ENCODE results near the gene RAD51AP1. TPM values are rescaled to one million over a fixed set of nuclear protein-coding genes. Genes with fewer than 3 reads are reported as not detected.
A peak's percentile ranks its signal among the peaks of the same experiment; 100 is the strongest.
"Not testable (repeated sequence)": the region's sequence is repeated elsewhere in the genome, so short reads cannot be mapped to it uniquely, and the experiment has no call there.

The RAD51AP1 gene
- 13.3 and 22.8 TPM in 2 replicates for total RNA-seq

DNA sequence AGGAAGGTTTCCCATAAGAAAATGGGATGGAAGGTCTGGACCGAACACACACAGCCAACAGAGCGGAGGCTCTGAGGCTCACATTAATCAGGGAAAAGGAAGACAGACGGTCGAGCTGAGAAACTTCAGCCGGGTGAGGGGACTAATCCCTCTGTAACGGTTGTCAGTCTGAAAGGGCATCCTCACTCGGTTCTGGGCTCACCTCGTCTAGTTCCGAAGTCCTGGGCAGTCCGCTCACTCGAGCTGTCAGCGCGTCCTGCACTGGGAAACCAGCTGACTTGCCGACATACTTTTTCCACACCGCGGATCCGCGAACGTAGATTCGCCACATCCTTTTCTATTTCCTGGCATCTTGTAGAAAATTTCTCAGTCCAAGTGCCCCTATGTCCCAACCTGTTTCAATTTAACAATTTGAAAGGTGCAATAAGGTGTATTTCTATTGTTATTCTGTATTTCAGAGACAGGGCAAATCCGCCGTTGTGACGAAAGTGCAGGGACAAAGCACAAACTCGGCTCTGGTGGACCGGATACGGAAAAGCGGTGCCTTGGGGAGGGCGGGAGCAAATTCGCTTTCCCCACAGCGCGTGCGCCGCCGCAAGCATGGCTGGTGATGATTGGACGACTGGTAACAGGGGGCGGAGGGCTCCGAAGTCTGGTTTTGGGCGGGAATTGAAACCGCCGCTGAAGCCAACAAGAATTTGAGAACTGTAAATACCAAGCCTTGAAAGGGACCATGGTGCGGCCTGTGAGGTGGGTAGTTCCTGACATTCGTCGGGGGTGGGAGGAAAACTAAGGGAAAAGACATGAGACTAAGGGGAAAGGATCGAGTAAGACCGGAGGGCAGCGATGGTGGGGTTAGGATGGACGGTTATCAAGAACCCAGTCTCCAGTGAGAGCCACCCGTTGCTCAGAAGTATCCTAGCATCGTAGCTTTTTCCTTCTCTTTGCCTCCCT lies at the start of gene RAD51AP1:
TSS of gene RAD51AP1 (plus strand) at position 684 of the 954 bp plus-strand sequence. CDS start at position 734, 50 bp downstream.
- DNase-seq (ENCODE audit: low read depth, low spot score): peak; percentile 93

- DNase-seq (ENCODE audit: low read depth, low spot score): no peak
Observed at GRCh38 chr12:4489556-4489955, 49.1 kb upstream of the RAD51AP1 start.

DNA sequence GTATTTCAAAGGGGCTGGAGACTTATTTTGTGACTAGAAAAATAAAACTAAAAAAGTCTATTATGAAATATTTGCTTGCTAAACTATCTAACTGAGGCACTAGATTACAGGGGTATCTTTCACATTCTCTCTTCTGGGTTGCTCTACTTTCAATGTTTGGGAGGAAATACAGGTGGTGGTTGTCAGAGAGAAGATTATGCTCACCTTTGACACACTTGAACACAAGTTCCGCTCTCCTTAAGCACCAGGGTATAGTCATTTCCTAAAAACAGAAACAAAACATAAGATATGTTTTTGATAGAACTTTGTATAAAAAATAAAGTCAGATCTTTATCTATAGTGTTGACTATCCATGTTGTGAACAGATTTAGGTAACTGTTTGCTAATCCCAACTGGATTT lies 47.7 kb upstream of the RAD51AP1 start:
- no peak for DNase-seq (ENCODE audit: low read depth, low spot score)

- DNase-seq (ENCODE audit: low read depth, low spot score): no peak
Observed at GRCh38 chr12:4496145-4496838, 42.4 kb upstream of the RAD51AP1 start.

- no peak for DNase-seq (ENCODE audit: low read depth, low spot score)
Observed at GRCh38 chr12:4499186-4499585, 39.5 kb upstream of the RAD51AP1 start.

- DNase-seq (ENCODE audit: low read depth, low spot score): no peak
Observed at GRCh38 chr12:4505376-4505986, 33.2 kb upstream of the RAD51AP1 start.

DNA sequence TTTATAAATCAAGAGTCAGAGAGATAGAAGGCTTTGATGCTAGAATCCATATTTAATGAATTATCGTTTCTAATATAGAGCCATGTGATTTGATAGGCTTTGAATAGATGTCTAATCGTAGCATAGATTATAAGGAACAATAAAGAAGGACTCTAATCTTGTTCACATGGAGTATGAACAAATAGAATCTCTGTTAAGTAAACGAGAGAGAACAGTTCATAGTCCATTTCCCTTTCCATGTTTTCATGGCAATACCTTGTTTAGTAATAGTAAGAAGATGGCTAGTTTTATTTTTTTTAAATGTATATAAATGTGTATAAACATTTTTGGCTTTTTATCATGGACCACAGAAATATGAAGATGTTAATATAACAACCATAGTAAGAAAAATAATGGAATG lies 32.3 kb upstream of the RAD51AP1 start:
- no peak for DNase-seq (ENCODE audit: low read depth, low spot score)

- DNase-seq (ENCODE audit: low read depth, low spot score): no peak
Observed at GRCh38 chr12:4506870-4507269, 31.8 kb upstream of the RAD51AP1 start.

DNA sequence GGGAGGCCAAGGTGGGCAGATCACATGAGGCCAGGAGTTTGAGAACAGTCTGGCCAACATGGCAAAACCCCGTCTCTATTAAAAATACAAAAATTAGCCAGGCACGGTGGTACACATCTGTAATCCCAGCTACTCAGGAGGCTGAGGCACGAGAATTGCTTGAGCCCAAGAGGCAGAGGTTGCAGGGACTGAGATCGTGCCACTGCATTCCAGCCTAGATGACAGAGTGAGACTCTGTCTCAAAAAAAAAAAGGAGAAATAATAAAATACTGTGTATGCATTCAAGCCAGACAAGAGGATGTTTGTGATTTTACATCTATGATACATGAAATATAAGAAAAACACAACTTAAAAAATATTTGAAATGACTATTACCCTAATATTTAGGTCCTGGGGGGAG lies 30.2 kb upstream of the RAD51AP1 start:
- DNase-seq (ENCODE audit: low read depth, low spot score): not testable (repeated sequence)

DNA sequence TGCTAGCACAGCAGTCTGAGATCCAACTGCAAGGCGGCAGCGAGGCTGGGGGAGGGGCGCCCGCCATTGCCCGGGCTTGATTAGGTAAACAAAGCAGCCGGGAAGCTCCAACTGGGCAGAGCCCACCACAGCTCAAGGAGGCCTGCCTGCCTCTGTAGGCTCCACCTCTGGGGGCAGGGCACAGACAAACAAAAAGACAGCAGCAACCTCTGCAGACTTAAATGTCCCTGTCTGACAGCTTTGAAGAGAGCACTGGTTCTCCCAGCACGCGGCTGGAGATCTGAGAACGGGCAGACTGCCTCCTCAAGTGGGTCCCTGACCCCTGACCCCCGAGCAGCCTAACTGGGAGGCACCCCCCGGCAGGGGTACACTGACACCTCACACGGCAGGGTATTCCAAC lies 29.4 kb upstream of the RAD51AP1 start:
- DNase-seq (ENCODE audit: low read depth, low spot score): not testable (repeated sequence)

GRCh38 chr12:4518106-4518728 lies 20.5 kb upstream of the RAD51AP1 start:
- DNase-seq (ENCODE audit: low read depth, low spot score): no peak

DNA sequence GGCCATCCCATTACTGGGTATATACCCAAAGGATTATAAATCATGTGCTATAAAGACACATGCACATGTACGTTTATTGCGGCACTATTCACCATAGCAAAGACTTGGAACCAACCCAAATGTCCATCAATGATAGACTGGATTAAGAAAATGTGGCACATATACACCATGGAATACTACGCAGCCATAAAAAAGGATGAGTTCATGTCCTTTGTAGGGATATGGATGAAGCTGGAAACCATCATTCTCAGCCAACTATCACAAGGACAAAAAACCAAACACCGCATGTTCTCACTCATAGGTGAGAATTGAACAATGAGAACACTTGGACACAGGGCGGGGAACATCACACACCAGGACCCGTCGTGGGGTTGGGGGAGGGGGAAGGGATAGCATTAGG lies 15.2 kb upstream of the RAD51AP1 start:
- DNase-seq (ENCODE audit: low read depth, low spot score): not testable (repeated sequence)

DNA sequence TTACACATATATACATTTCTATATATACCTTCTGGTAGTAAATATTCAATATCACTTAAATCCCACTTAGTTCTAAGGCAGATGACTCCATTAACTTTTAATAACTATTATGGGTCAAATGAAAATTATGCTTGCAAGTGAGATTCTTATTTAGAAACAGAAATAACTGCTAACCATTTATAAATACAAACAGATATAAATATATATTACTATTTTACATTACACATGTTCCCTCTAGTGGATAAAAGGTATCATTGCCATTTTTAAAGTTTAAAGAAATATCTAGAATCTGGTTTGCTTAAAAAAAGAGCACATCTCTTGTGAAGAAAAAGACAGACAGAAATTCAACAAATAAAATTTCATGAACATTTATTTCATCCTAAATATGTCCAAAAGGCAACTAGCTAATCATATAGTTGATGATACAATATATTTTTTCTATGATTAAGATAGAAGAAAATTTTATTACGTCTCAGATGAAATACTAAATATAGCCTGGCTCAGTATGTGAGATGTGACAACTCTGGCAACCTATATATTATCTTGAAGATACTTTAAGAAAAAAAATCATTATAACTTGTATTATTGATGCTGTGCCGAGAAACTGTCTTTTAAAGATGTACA lies 11.7 kb upstream of the RAD51AP1 start:
- DNase-seq (ENCODE audit: low read depth, low spot score): no peak

DNA sequence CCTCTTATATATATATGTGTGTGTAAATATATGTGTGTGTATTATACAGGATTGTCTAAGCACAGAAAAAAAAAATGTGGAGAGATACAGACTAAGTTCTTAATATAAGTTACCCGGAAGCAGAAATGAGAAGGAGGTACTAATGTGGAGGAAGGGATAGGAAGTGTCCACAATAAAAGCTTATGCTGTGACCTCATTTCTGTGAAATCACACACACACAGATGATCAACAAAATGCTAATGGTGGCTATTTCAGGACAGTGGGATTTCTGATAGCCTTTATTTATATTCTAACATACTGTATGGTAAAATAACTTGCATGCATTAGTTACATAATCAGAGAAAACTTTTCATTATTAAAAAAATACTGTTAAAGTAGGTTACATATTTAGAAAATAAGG lies 8.5 kb upstream of the RAD51AP1 start:
- DNase-seq (ENCODE audit: low read depth, low spot score): no peak

GRCh38 chr12:4530982-4531586 lies 7.6 kb upstream of the RAD51AP1 start:
- DNase-seq (ENCODE audit: low read depth, low spot score): no peak

GRCh38 chr12:4535092-4535491 lies 3.6 kb upstream of the RAD51AP1 start:
- DNase-seq (ENCODE audit: low read depth, low spot score): no peak

DNA sequence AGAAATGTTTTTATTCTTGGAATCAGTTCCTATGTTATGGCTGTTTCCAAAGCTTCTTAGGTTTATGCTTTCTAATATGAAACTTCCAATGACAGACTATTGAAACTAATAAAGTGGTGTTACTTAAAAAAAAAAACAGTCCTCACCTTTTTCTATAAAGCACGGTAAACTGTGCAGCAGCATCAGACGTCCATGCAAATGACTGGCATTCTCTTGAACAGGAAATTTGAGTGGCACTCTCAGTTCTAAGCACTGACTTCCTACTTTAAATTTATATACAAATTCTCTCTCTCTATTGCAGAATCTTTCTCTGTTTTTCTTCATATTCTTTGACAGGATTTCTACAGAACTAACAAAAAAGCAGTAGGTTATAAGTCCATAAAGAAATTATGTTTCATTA lies 2.8 kb upstream of the RAD51AP1 start:
- DNase-seq (ENCODE audit: low read depth, low spot score): no peak

GRCh38 chr12:4539167-4539870 lies 629 bp downstream of the RAD51AP1 start:
- DNase-seq (ENCODE audit: low read depth, low spot score): no peak

DNA sequence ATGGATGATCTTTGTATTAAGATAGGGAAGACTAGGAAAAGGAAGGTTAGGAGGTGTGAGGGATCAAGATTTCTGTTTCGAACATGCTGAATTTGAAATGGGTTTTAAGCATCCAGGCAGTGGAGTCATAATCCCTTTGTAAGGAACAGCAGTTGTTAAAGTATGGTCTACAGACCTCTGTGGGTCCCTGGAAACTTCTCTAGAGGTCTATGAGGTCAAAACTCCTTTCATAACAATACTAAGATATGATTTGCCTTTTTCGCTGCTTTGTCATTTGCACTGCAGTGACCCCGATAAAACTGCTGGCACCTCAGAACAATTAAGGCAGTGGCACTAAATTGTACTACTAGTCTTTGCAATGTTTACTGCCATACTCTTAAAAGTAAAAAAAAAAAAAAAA lies 1.5 kb downstream of the RAD51AP1 start:
- no peak for DNase-seq (ENCODE audit: low read depth, low spot score)

DNA sequence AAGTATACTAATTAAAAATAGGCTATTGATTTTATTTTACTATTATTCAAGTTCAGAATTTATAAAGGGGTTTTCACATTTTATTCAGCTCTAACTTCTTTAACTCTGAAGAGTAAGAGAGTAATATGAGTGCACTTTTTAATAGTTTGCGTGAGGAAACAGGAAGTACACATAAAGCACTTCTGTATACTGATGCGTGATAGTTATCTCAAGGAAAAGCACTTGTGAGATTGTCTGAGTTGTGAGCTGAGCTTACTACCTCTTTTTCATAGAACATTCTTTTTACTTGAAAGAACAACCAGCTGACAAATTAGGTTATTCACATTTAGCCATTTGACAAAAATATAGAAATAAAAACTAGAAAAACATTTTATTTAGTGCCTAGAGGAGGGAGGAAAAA lies 1.9 kb downstream of the RAD51AP1 start:
- no peak for DNase-seq (ENCODE audit: low read depth, low spot score)

Measured in pulmonary artery endothelial cell (primary cell).